DND-41 (cell line): ENCODE measurements around the gene STAT5B.

Experiments
- CTCF ChIP-seq: IDR thresholded peaks from 2 replicates; pipeline ENCODE4 v1.5.1; 2012; ENCODE audit warnings: borderline replicate concordance, low read length, moderate library complexity, mild to moderate bottlenecking; ENCODE audit not compliant: poor library complexity, severe bottlenecking; ENCODE audit errors: extremely low read depth
- EZH2 ChIP-seq: IDR thresholded peaks from 3 replicates; pipeline ENCODE4 v1.6.1; 2012; ENCODE audit warnings: borderline replicate concordance, low read depth, mild to moderate bottlenecking, moderate library complexity, low read length, inconsistent platforms; ENCODE audit not compliant: severe bottlenecking

GRCh38 chr17:42266462-42266861, 9.7 kb downstream of the STAT5B start:
- TF ChIP-seq CTCF: no peak
- TF ChIP-seq EZH2: no peak
